ENCODE results near the gene TTC17.

Gene TTC17

GRCh38 chr11:43508511-43508918 is 149.8 kb downstream of the TTC17 start:
- H3K4me3 ChIP-seq (ENCODE audit: insufficient read depth, low read length, poor library complexity, severe bottlenecking): no peak overlapping the region
- no peak for TF ChIP-seq EZH2phosphoT487 (conservative IDR thresholded peaks at IDR 0.05; ENCODE audit: low read length)
- TF ChIP-seq CTCF (IDR thresholded peaks at IDR 0.05; ENCODE audit: insufficient read depth, low read length, poor library complexity, severe bottlenecking): no peak
- no peak overlapping the region for H3K9ac ChIP-seq (ENCODE audit: low read length)
- H2AFZ ChIP-seq (ENCODE audit: low read depth, low read length, severe bottlenecking): no peak overlapping the region
- no peaks in the 10 kb centered on the region for H3K9me3 ChIP-seq (ENCODE audit: insufficient read depth, low read length)
- H3K4me2 ChIP-seq (ENCODE audit: low read depth, low read length, poor library complexity, severe bottlenecking): no peak overlapping the region
- H4K20me1 ChIP-seq (ENCODE audit: low read depth, low read length): no peaks in the 10 kb centered on the region
- no peaks in the 10 kb centered on the region for H3F3A ChIP-seq (ENCODE audit: insufficient read depth)
- no peaks in the 10 kb centered on the region for H3K79me2 ChIP-seq (ENCODE audit: insufficient read depth, low read length)
- no peaks in the 10 kb centered on the region for H3K9me2 ChIP-seq (replicated peaks; ENCODE audit: insufficient read depth, low read length)
- no peaks in the 10 kb centered on the region for H3K27me3 ChIP-seq (ENCODE audit: low read length)
- no peaks in the 10 kb centered on the region for H3K36me3 ChIP-seq (ENCODE audit: low read length)
- no peak overlapping the region for H3K27ac ChIP-seq (ENCODE audit: low read depth, low read length)

GRCh38 chr11:43511959-43512358 is 153.2 kb downstream of the TTC17 start:
- Histone ChIP-seq H3K9me3 (ENCODE audit: insufficient read depth, low read length) (no peaks in the 10 kb centered on the region), H3K4me3 (ENCODE audit: insufficient read depth, low read length, poor library complexity, severe bottlenecking) (no peak overlapping the region), H2AFZ (ENCODE audit: low read depth, low read length, severe bottlenecking) (no peak overlapping the region), H3K27me3 (ENCODE audit: low read length) (no peaks in the 10 kb centered on the region), H4K20me1 (ENCODE audit: low read depth, low read length) (no peaks in the 10 kb centered on the region), H3K9me2 (replicated peaks; ENCODE audit: insufficient read depth, low read length) (no peaks in the 10 kb centered on the region), H3F3A (ENCODE audit: insufficient read depth) (no peaks in the 10 kb centered on the region), H3K79me2 (ENCODE audit: insufficient read depth, low read length) (no peaks in the 10 kb centered on the region), H3K9ac (ENCODE audit: low read length) (no peak overlapping the region), H3K36me3 (ENCODE audit: low read length) (no peaks in the 10 kb centered on the region), H3K4me2 (ENCODE audit: low read depth, low read length, poor library complexity, severe bottlenecking) (no peak overlapping the region), H3K27ac (ENCODE audit: low read depth, low read length) (no peak overlapping the region)
- TF ChIP-seq CTCF (IDR thresholded peaks at IDR 0.05; ENCODE audit: insufficient read depth, low read length, poor library complexity, severe bottlenecking): no peak
- no peak for TF ChIP-seq EZH2phosphoT487 (conservative IDR thresholded peaks at IDR 0.05; ENCODE audit: low read length)

GRCh38 chr11:43515090-43515489 is 156.4 kb downstream of the TTC17 start:
- Histone ChIP-seq H2AFZ (ENCODE audit: low read depth, low read length, severe bottlenecking) (no peak overlapping the region), H3K4me2 (ENCODE audit: low read depth, low read length, poor library complexity, severe bottlenecking) (no peak overlapping the region), H3K9me3 (ENCODE audit: insufficient read depth, low read length) (no peaks in the 10 kb centered on the region), H3K27ac (ENCODE audit: low read depth, low read length) (no peak overlapping the region), H3K4me3 (ENCODE audit: insufficient read depth, low read length, poor library complexity, severe bottlenecking) (no peak overlapping the region), H3K36me3 (ENCODE audit: low read length) (no peaks in the 10 kb centered on the region), H3K79me2 (ENCODE audit: insufficient read depth, low read length) (no peaks in the 10 kb centered on the region), H3K9ac (ENCODE audit: low read length) (no peak overlapping the region), H3F3A (ENCODE audit: insufficient read depth) (no peaks in the 10 kb centered on the region), H3K27me3 (ENCODE audit: low read length) (no peaks in the 10 kb centered on the region), H4K20me1 (ENCODE audit: low read depth, low read length) (no peaks in the 10 kb centered on the region), H3K9me2 (replicated peaks; ENCODE audit: insufficient read depth, low read length) (no peaks in the 10 kb centered on the region)
- no peak for TF ChIP-seq CTCF (IDR thresholded peaks at IDR 0.05; ENCODE audit: insufficient read depth, low read length, poor library complexity, severe bottlenecking)
- TF ChIP-seq EZH2phosphoT487 (conservative IDR thresholded peaks at IDR 0.05; ENCODE audit: low read length): no peak

Measured in SU-DHL-6 (cell line).